Stimulated activated naive CD8-positive, alpha-beta T cell treated with anti-CD3 and anti-CD28 coated beads, Interleukin-15, amount 100 ng/mL, for 72 hours (primary cell): ENCODE results near the gene PRSS58.

ENCODE experiments used
- ATAC-seq: fragments of 150-1000 bp; cut with Tn5 transposase; 2 replicates; pipeline ENCODE4 v1.10.0; 2021; ENCODE audit warnings: mild to moderate bottlenecking, moderate library complexity
- DNase-seq, 2 donors: peaks; one replicate each; pipeline ENCODE4 v3.0.0; 2021 to 2022
- H3K27ac Mint-ChIP-seq, 2 donors: one replicate each; pipeline ENCODE4 v1.8.0; 2022; ENCODE audit warnings: mild to moderate bottlenecking in 2 of 2, mixed read lengths in 2 of 2, moderate library complexity in 2 of 2
- H3K27me3 Mint-ChIP-seq: one replicate; pipeline ENCODE4 v1.8.0; 2022; ENCODE audit warnings: mixed read lengths
- H3K4me1 Mint-ChIP-seq: one replicate; pipeline ENCODE4 v1.8.0; 2022; ENCODE audit warnings: mild to moderate bottlenecking, mixed read lengths
- H3K4me3 Mint-ChIP-seq, 2 donors: one replicate each; pipeline ENCODE4 v1.8.0; 2022; ENCODE audit warnings: mild to moderate bottlenecking in 2 of 2, mixed read lengths in 2 of 2, moderate library complexity in 1 of 2
- H3K9me3 Mint-ChIP-seq, 2 donors: one replicate each; pipeline ENCODE4 v1.8.0; 2022; ENCODE audit warnings: mixed read lengths in 2 of 2

Gene PRSS58

GRCh38 chr7:142257958-142258357, at the start of gene PRSS58:
Gene PRSS58, minus strand, starts transcription at chr7:142258058. Its CDS starts 351 bp downstream, at chr7:142257707.
- no peak within 1 kb of the TSS for H3K4me3 Mint-ChIP-seq
- H3K27ac Mint-ChIP-seq, result no peak within 1 kb of the TSS
- DNase-seq (no peak), ATAC-seq (no peak)
- no peaks in the 10 kb centered on the region for H3K9me3 Mint-ChIP-seq
- H3K27me3 Mint-ChIP-seq, result no peaks in the 10 kb centered on the region
- no peaks in the 10 kb centered on the region for H3K4me1 Mint-ChIP-seq

- no peak overlapping the region for H3K4me3 Mint-ChIP-seq
- H3K9me3 Mint-ChIP-seq, result no peaks in the 10 kb centered on the region
- peaks cover 5% of the 10 kb centered on the region for H3K4me1 Mint-ChIP-seq
- H3K27ac Mint-ChIP-seq, result no peak overlapping the region
- ATAC-seq (no peak), DNase-seq (no peak)
- H3K27me3 Mint-ChIP-seq, result peaks cover 7% of the 10 kb centered on the region
Measured at GRCh38 chr7:142307246-142307900, 49.5 kb upstream of the PRSS58 start.

- ATAC-seq (peak; percentile 61), DNase-seq (no peak)
- no peak overlapping the region for H3K4me3 Mint-ChIP-seq
- H3K27me3 Mint-ChIP-seq, result peaks cover 20% of the 10 kb centered on the region
- no peak overlapping the region for H3K27ac Mint-ChIP-seq
- H3K9me3 Mint-ChIP-seq, result no peaks in the 10 kb centered on the region
- peaks cover 15% of the 10 kb centered on the region for H3K4me1 Mint-ChIP-seq
Measured at GRCh38 chr7:142303650-142304049, 45.8 kb upstream of the PRSS58 start.

- DNase-seq, result no peak
- Mint-ChIP-seq H3K4me1 (peaks cover 15% of the 10 kb centered on the region), H3K27me3 (peaks cover 29% of the 10 kb centered on the region), H3K27ac (no peak overlapping the region), H3K4me3 (no peak overlapping the region), H3K9me3 (no peaks in the 10 kb centered on the region)
- peak; percentile 54 for ATAC-seq
Measured at GRCh38 chr7:142301923-142302550, 44.2 kb upstream of the PRSS58 start.

GRCh38 chr7:142301299-142301698, 43.4 kb upstream of the PRSS58 start:
- H3K9me3 Mint-ChIP-seq, result no peaks in the 10 kb centered on the region
- H3K4me3 Mint-ChIP-seq, result no peak overlapping the region
- H3K4me1 Mint-ChIP-seq, result peaks cover 15% of the 10 kb centered on the region
- H3K27me3 Mint-ChIP-seq, result peaks cover 29% of the 10 kb centered on the region
- H3K27ac Mint-ChIP-seq, result no peak overlapping the region
- ATAC-seq (no peak), DNase-seq (no peak)

- Mint-ChIP-seq H3K4me1 (peaks cover 15% of the 10 kb centered on the region), H3K27ac (peak overlapping the region in 1 of 2 donors; percentile 28), H3K27me3 (peaks cover 29% of the 10 kb centered on the region), H3K9me3 (no peaks in the 10 kb centered on the region), H3K4me3 (peak overlapping the region in 1 of 2 donors; percentile 20)
- ATAC-seq, result peak; percentile 53
- peak; percentile 41 to 43 for DNase-seq
Measured at GRCh38 chr7:142300689-142301088, 42.8 kb upstream of the PRSS58 start.

- H3K9me3 Mint-ChIP-seq, result no peaks in the 10 kb centered on the region
- peak; percentile 19 for ATAC-seq
- peaks cover 29% of the 10 kb centered on the region for H3K27me3 Mint-ChIP-seq
- no peak overlapping the region for H3K4me3 Mint-ChIP-seq
- H3K4me1 Mint-ChIP-seq, result peaks cover 12% of the 10 kb centered on the region
- peak overlapping the region in 1 of 2 donors; percentile 21 for H3K27ac Mint-ChIP-seq
- DNase-seq, result no peak
Measured at GRCh38 chr7:142299237-142299781, 41.5 kb upstream of the PRSS58 start.

GRCh38 chr7:142298627-142299026, 40.8 kb upstream of the PRSS58 start:
- H3K27ac Mint-ChIP-seq, result peak overlapping the region in 1 of 2 donors; percentile 60
- no peaks in the 10 kb centered on the region for H3K9me3 Mint-ChIP-seq
- ATAC-seq (peak; percentile 27), DNase-seq (no peak)
- peaks cover 10% of the 10 kb centered on the region for H3K4me1 Mint-ChIP-seq
- peaks cover 29% of the 10 kb centered on the region for H3K27me3 Mint-ChIP-seq
- no peak overlapping the region for H3K4me3 Mint-ChIP-seq

GRCh38 chr7:142298009-142298408, 40.2 kb upstream of the PRSS58 start:
- Mint-ChIP-seq H3K4me1 (peaks cover 10% of the 10 kb centered on the region), H3K4me3 (no peak overlapping the region), H3K27me3 (peaks cover 29% of the 10 kb centered on the region), H3K27ac (peak overlapping the region in 1 of 2 donors; percentile 60), H3K9me3 (no peaks in the 10 kb centered on the region)
- ATAC-seq (peak; percentile 37), DNase-seq (no peak)

GRCh38 chr7:142280263-142280662, 22.4 kb upstream of the PRSS58 start:
- peaks cover 16 to 24% of the 10 kb centered on the region in 2 donors for H3K9me3 Mint-ChIP-seq

GRCh38 chr7:142279601-142280000, 21.7 kb upstream of the PRSS58 start:
- H3K4me1 Mint-ChIP-seq, result peaks cover 6% of the 10 kb centered on the region
- H3K27me3 Mint-ChIP-seq, result peaks cover 47% of the 10 kb centered on the region
- ATAC-seq (no peak), DNase-seq (no peak)
- H3K27ac Mint-ChIP-seq, result no peak overlapping the region
- H3K4me3 Mint-ChIP-seq, result no peak overlapping the region
- peaks cover 23 to 29% of the 10 kb centered on the region in 2 donors for H3K9me3 Mint-ChIP-seq

More at GRCh38 chr7:142280263-142280662, 22.4 kb upstream of the PRSS58 start:
- ATAC-seq (no peak), DNase-seq (no peak)
- H3K4me1 Mint-ChIP-seq, result peaks cover 6% of the 10 kb centered on the region
- H3K27ac Mint-ChIP-seq, result no peak overlapping the region
- peaks cover 42% of the 10 kb centered on the region for H3K27me3 Mint-ChIP-seq
- H3K4me3 Mint-ChIP-seq, result no peak overlapping the region

- no peak overlapping the region for H3K4me3 Mint-ChIP-seq
- H3K27ac Mint-ChIP-seq, result peak overlapping the region in 1 of 2 donors; percentile 5
- peaks cover 24 to 29% of the 10 kb centered on the region in 2 donors for H3K9me3 Mint-ChIP-seq
- ATAC-seq (no peak), DNase-seq (no peak)
- no peaks in the 10 kb centered on the region for H3K4me1 Mint-ChIP-seq
- peaks cover 45% of the 10 kb centered on the region for H3K27me3 Mint-ChIP-seq
Measured at GRCh38 chr7:142275028-142275427, 17.2 kb upstream of the PRSS58 start.

GRCh38 chr7:142272841-142273240, 15.0 kb upstream of the PRSS58 start:
- Mint-ChIP-seq H3K4me1 (no peaks in the 10 kb centered on the region), H3K27me3 (peaks cover 27% of the 10 kb centered on the region)

GRCh38 chr7:142263598-142264380, 5.9 kb upstream of the PRSS58 start:
- Mint-ChIP-seq H3K27ac (no peak overlapping the region), H3K27me3 (peaks cover 7% of the 10 kb centered on the region), H3K9me3 (no peaks in the 10 kb centered on the region), H3K4me3 (no peak overlapping the region), H3K4me1 (no peaks in the 10 kb centered on the region)
- ATAC-seq, result no peak
- DNase-seq, result no peak

More at GRCh38 chr7:142272841-142273240, 15.0 kb upstream of the PRSS58 start:
- no peak for ATAC-seq
- Mint-ChIP-seq H3K9me3 (peaks cover 24 to 29% of the 10 kb centered on the region in 2 donors), H3K4me3 (no peak overlapping the region), H3K27ac (no peak overlapping the region)
- no peak for DNase-seq

GRCh38 chr7:142250705-142251104, 7.2 kb downstream of the PRSS58 start:
- H3K9me3 Mint-ChIP-seq, result no peaks in the 10 kb centered on the region
- ATAC-seq (no peak), DNase-seq (no peak)
- no peaks in the 10 kb centered on the region for H3K4me1 Mint-ChIP-seq
- H3K27me3 Mint-ChIP-seq, result no peaks in the 10 kb centered on the region
- no peak overlapping the region for H3K4me3 Mint-ChIP-seq
- no peak overlapping the region for H3K27ac Mint-ChIP-seq
